H1 (cell line): ENCODE measurements around the gene EPB41L4B. TPM values are rescaled to one million over a fixed set of nuclear protein-coding genes. Genes with fewer than 3 reads are reported as not detected.
A peak's percentile ranks its signal among the peaks of the same experiment; 100 is the strongest.

Source experiments
- CTCF ChIA-PET: fragments of 300-600 bp; sonication (Branson Sonifier 250); formaldehyde crosslinking; loops from one replicate; lab custom pipeline; 2021; ENCODE audit not compliant: partially characterized antibody; lab: Charles Lee
- POLR2A ChIA-PET: fragments of 300-600 bp; sonication (Branson Sonifier 250); formaldehyde crosslinking; loops from one replicate; lab custom pipeline; 2021; ENCODE audit warnings: inconsistent platforms; ENCODE audit not compliant: partially characterized antibody; lab: Charles Lee
- DNase-seq, 2 experiments: peaks; one replicate each; pipeline versions ENCODE4 v3.0.0 to v3.0.0-alpha.2; 2010 to 2022; ENCODE audit warnings: low spot score in 2 of 2, low read depth in 1 of 2, mixed read lengths in 1 of 2
- FAIRE-seq: peaks from 2 replicates; lab custom pipeline; 2011; peaks lifted over from hg19 to GRCh38; lab: Jason Lieb, UNC
- H2AFZ ChIP-seq: 2 replicates; pipeline ENCODE4 v1.8.1; 2012; ENCODE audit warnings: low read length, inconsistent platforms
- H2AK5ac ChIP-seq: 2 replicates; pipeline ENCODE4 v1.6.1; 2013; ENCODE audit warnings: low read depth, low read length
- H2BK120ac ChIP-seq: replicated peaks from 2 replicates; pipeline ENCODE3; 2013; ENCODE audit warnings: low read depth, low read length, inconsistent platforms
- H2BK12ac ChIP-seq: 2 replicates; pipeline ENCODE4 v1.6.1; 2013; ENCODE audit warnings: low read depth, low read length
- H2BK15ac ChIP-seq: 2 replicates; pipeline ENCODE4 v1.6.1; 2013; ENCODE audit warnings: low read length
- H2BK20ac ChIP-seq: 2 replicates; pipeline ENCODE4 v1.6.1; 2013; ENCODE audit warnings: low read length
- H2BK5ac ChIP-seq: 2 replicates; pipeline ENCODE4 v1.6.1; 2013; ENCODE audit warnings: low read depth, low read length
- H3K14ac ChIP-seq: 2 replicates; pipeline ENCODE4 v1.6.1; 2013; ENCODE audit warnings: inconsistent platforms; ENCODE audit not compliant: insufficient read length
- H3K18ac ChIP-seq: 2 replicates; pipeline ENCODE4 v1.6.1; 2013; ENCODE audit warnings: low read length; ENCODE audit errors: extremely low read depth
- H3K23ac ChIP-seq: 2 replicates; pipeline ENCODE4 v1.6.1; 2013; ENCODE audit warnings: inconsistent platforms; ENCODE audit not compliant: insufficient read length
- H3K23me2 ChIP-seq: 2 replicates; pipeline ENCODE4 v1.6.1; 2013; ENCODE audit warnings: low read depth, low read length
- H3K27ac ChIP-seq: 2 replicates; pipeline ENCODE4 v1.6.1; 2011; ENCODE audit warnings: low read depth, low read length, inconsistent platforms
- H3K27me3 ChIP-seq, 4 experiments: replicated peaks in 1 of 4; 1 replicate in 1 of 4; 2 replicates in 3 of 4; pipeline versions ENCODE4 v1.6.1 to v1.8.1; 2011 to 2013; ENCODE audit warnings: low read length in 3 of 4, mild to moderate bottlenecking in 3 of 4, inconsistent platforms in 2 of 4, mixed read lengths in 2 of 4, moderate library complexity in 1 of 4; ENCODE audit not compliant: control insufficient read depth in 3 of 4, insufficient read depth in 3 of 4; ENCODE audit errors: extremely low read depth in 1 of 4
- H3K36me3 ChIP-seq, 4 experiments: 2 replicates each; pipeline versions ENCODE4 v1.6.1 to v1.8.1; 2011 to 2013; ENCODE audit warnings: mild to moderate bottlenecking in 4 of 4, low read length in 3 of 4, moderate library complexity in 2 of 4, control low read depth in 1 of 4, inconsistent platforms in 1 of 4; ENCODE audit not compliant: insufficient read depth in 4 of 4, control insufficient read depth in 2 of 4
- H3K4ac ChIP-seq: replicated peaks from 2 replicates; pipeline ENCODE3; 2013; ENCODE audit warnings: low read length, low read depth, mixed read lengths, inconsistent platforms; ENCODE audit not compliant: insufficient read length
- H3K4me1 ChIP-seq, 4 experiments: replicated peaks in 1 of 4; 1 replicate in 1 of 4; 2 replicates in 3 of 4; pipeline versions ENCODE4 v1.6.1 to v1.8.1; 2011 to 2013; ENCODE audit warnings: low read length in 3 of 4, inconsistent platforms in 2 of 4, mixed read lengths in 1 of 4; ENCODE audit not compliant: insufficient read depth in 4 of 4, control insufficient read depth in 3 of 4
- H3K4me2 ChIP-seq, 2 experiments: 2 replicates each; pipeline versions ENCODE4 v1.6.1 to v1.8.1; 2011 to 2013; ENCODE audit warnings: low read depth in 2 of 2, low read length in 2 of 2, control low read depth in 1 of 2, inconsistent platforms in 1 of 2, mild to moderate bottlenecking in 1 of 2; ENCODE audit not compliant: insufficient read depth in 1 of 2
- H3K4me3 ChIP-seq, 4 experiments: fragments of 200-600, 300-600 bp in 1 of 4; sonication (generic), shearing (Covaris generic), sonication (Bioruptor Twin) in 1 of 4; 2 replicates each; pipeline versions ENCODE4 v1.5.1 to v1.8.1; 2011 to 2016; ENCODE audit warnings: low read length in 4 of 4, low read depth in 3 of 4, control low read depth in 2 of 4, inconsistent platforms in 2 of 4, mild to moderate bottlenecking in 2 of 4, mixed read lengths in 1 of 4, moderate library complexity in 1 of 4; ENCODE audit not compliant: insufficient read depth in 2 of 4; ENCODE audit errors: extremely low read depth in 1 of 4
- H3K56ac ChIP-seq: replicated peaks from 2 replicates; pipeline ENCODE3; 2013; ENCODE audit warnings: low read depth, mild to moderate bottlenecking, mixed read lengths, low read length, inconsistent platforms; ENCODE audit not compliant: insufficient read length
- H3K79me1 ChIP-seq: 2 replicates; pipeline ENCODE4 v1.6.1; 2013; ENCODE audit warnings: low read depth, low read length, control low read depth
- H3K79me2 ChIP-seq, 2 experiments: 2 replicates each; pipeline versions ENCODE4 v1.6.1 to v1.8.1; 2012 to 2013; ENCODE audit warnings: low read length in 2 of 2, mild to moderate bottlenecking in 2 of 2, inconsistent platforms in 1 of 2; ENCODE audit not compliant: insufficient read depth in 2 of 2, control insufficient read depth in 1 of 2
- H3K9ac ChIP-seq, 4 experiments: replicated peaks in 1 of 4; 1 replicate in 1 of 4; 2 replicates in 3 of 4; pipeline versions ENCODE4 v1.6.1 to v1.8.1; 2011 to 2013; ENCODE audit warnings: low read depth in 3 of 4, low read length in 3 of 4, control low read depth in 2 of 4, mild to moderate bottlenecking in 2 of 4, moderate library complexity in 2 of 4, inconsistent platforms in 1 of 4; ENCODE audit errors: extremely low read depth in 1 of 4
- H3K9me3 ChIP-seq, 2 experiments: 2 replicates each; pipeline versions ENCODE4 v1.6.1 to v1.8.1; 2012 to 2013; ENCODE audit warnings: mild to moderate bottlenecking in 2 of 2, moderate library complexity in 2 of 2, control low read depth in 1 of 2, inconsistent platforms in 1 of 2, low read depth in 1 of 2, low read length in 1 of 2, mixed read lengths in 1 of 2; ENCODE audit not compliant: insufficient read depth in 2 of 2
- H4K20me1 ChIP-seq, 2 experiments: replicated peaks in 1 of 2; 2 replicates each; pipeline versions ENCODE3 to v1.8.1; 2011 to 2013; ENCODE audit warnings: inconsistent platforms in 2 of 2, low read length in 2 of 2, mild to moderate bottlenecking in 1 of 2; ENCODE audit not compliant: insufficient read depth in 2 of 2, control insufficient read depth in 1 of 2
- H4K5ac ChIP-seq: 2 replicates; pipeline ENCODE4 v1.6.1; 2013; ENCODE audit warnings: low read length, low read depth, mixed read lengths, inconsistent platforms; ENCODE audit not compliant: insufficient read length
- H4K8ac ChIP-seq: 2 replicates; pipeline ENCODE4 v1.8.0; 2013; ENCODE audit warnings: mild to moderate bottlenecking, moderate library complexity, low read length, inconsistent platforms; ENCODE audit not compliant: insufficient read depth; ENCODE audit errors: extremely low read depth
- H4K91ac ChIP-seq: replicated peaks from 2 replicates; pipeline ENCODE3; 2013; ENCODE audit warnings: low read length, mixed read lengths, inconsistent platforms; ENCODE audit not compliant: insufficient read length
- CTCF ChIP-seq, 3 experiments: IDR thresholded peaks; 1 replicate in 2 of 3; 2 replicates in 1 of 3; pipeline versions ENCODE4 v1.5.1 to v1.6.1; 2011; ENCODE audit warnings: low read length in 3 of 3, mild to moderate bottlenecking in 3 of 3, inconsistent platforms in 2 of 3, low read depth in 1 of 3, moderate library complexity in 1 of 3; ENCODE audit not compliant: insufficient read depth in 1 of 3; ENCODE audit errors: control extremely low read depth in 1 of 3
- RAD21 ChIP-seq, 2 experiments: IDR thresholded peaks in 1 of 2; conservative IDR thresholded peaks in 1 of 2; 2 replicates each; pipeline ENCODE4 v1.6.1; 2011; ENCODE audit warnings: low read depth in 2 of 2, low read length in 2 of 2, improper control_type of control experiment in 1 of 2, inconsistent platforms in 1 of 2, mild to moderate bottlenecking in 1 of 2, moderate library complexity in 1 of 2
- RXRA ChIP-seq: IDR thresholded peaks from 2 replicates; pipeline ENCODE4 v1.6.1; 2011; ENCODE audit warnings: low read depth, mild to moderate bottlenecking, low read length, moderate library complexity; ENCODE audit not compliant: insufficient read depth
- WGBS, 2 experiments: shearing (Covaris generic) in 1 of 2; methylation state at CpG; one replicate each; pipeline versions ENCODE4 v1.1.6 to v1.1.7; 2013 to 2015; ENCODE audit warnings: low lambda C conversion rate in 2 of 2, mixed read lengths in 2 of 2, inconsistent platforms in 1 of 2, low coverage in 1 of 2, missing lambda C conversion rate in 1 of 2; ENCODE audit not compliant: insufficient replicate concordance in 2 of 2, insufficient coverage in 1 of 2, insufficient read length in 1 of 2; ENCODE audit errors: extremely low coverage in 1 of 2, missing lambda C conversion rate in 1 of 2; 5-methylcytosine and 5-hydroxymethylcytosine counted together
- polyA plus RNA-seq, 7 experiments: library from polyadenylated mRNA; depleted of rRNA in 3 of 7; stranded (reverse) in 5 of 7; unstranded in 2 of 7; fragments of >200 nt in 5 of 7; fragments of 200-250 nt in 2 of 7; gene quantifications; 1 replicate in 5 of 7; 2 replicates in 1 of 7; 4 replicates in 1 of 7; pipeline versions ENCODE4 v1.2.1 to v1.2.3, GENCODE V29; 2011 to 2013; ENCODE audit warnings: missing spikeins in 2 of 7, mixed read lengths in 2 of 7
- total RNA-seq: library from RNA; stranded (reverse); fragmentation: NEBNext Ultra II Directional; extraction: Animal tissue kit (Norgen Biotek cat#: 25700); gene quantifications from 2 replicates; pipeline ENCODE4 v1.2.1, GENCODE V29; 2021

The EPB41L4B gene
- total and polyA plus RNA-seq, 2 of the 8 experiments (the other 6 are each of a cell fraction or from before 2014, with no cell fraction given): 11.9 to 25.0 TPM

GRCh38 chr9:109249615-109250014 is 71.2 kb downstream of the EPB41L4B start:
- Histone ChIP-seq H3K4ac (no peak overlapping the region), H3K9ac (no peak overlapping the region), H3K4me1 (peaks cover 0 to 4% (median 3%) of the 10 kb centered on the region in 4 experiments; a peak in 3 of 7 replicates), H3K27ac (no peak overlapping the region), H3K36me3 (peaks cover 0 to 9% (median 2%) of the 10 kb centered on the region in 4 experiments; a peak in 3 of 8 replicates), H2AFZ (no peak overlapping the region), H2BK20ac (no peak overlapping the region), H2AK5ac (no peak overlapping the region), H4K5ac (no peak overlapping the region), H2BK12ac (no peak overlapping the region), H2BK5ac (no peak overlapping the region), H3K27me3 (no peaks in the 10 kb centered on the region), H4K91ac (no peak overlapping the region), H3K4me3 (no peak overlapping the region), H4K20me1 (peaks cover 2% of the 10 kb centered on the region in 2 experiments), H4K8ac (no peak overlapping the region), H3K4me2 (no peak overlapping the region), H3K14ac (no peak overlapping the region), H3K9me3 (no peaks in the 10 kb centered on the region), H3K18ac (no peak overlapping the region), H3K79me1 (no peaks in the 10 kb centered on the region), H2BK120ac (no peak overlapping the region), H3K79me2 (no peaks in the 10 kb centered on the region), H3K23me2 (no peaks in the 10 kb centered on the region), H3K23ac (no peak overlapping the region), H3K56ac (no peak overlapping the region), H2BK15ac (no peak overlapping the region)
- FAIRE-seq (peak; percentile 19), DNase-seq (peak in 1 of 2 experiments; percentile 73)
- WGBS, 2 experiments: 80% methylated on average over 5 of the region's 5 CpGs; no CpG with 5 or more reads in 1 of the 2 experiments
- peak; percentile 66 to 68 (median 67) for TF ChIP-seq CTCF (IDR thresholded peaks at IDR 0.05; ENCODE audit: control extremely low read depth in 1 of 3, insufficient read depth in 1 of 3, low read depth in 1 of 3, low read length in 3 of 3)
- TF ChIP-seq RXRA: no peak
- TF ChIP-seq RAD21 (IDR thresholded peaks at IDR 0.05 in 1 of 2, conservative IDR thresholded peaks at IDR 0.05 in 1 of 2; ENCODE audit: low read depth in 2 of 2, low read length in 2 of 2): peak; percentile 55 to 65
- POLR2A ChIA-PET: no interaction called here
- CTCF ChIA-PET: interaction anchor here (0.6 to 12.7 kb wide), 33 partner anchors 8 to 220 kb away, joined by 3 to 96 read pairs (median 4); partner anchors contain the start of gene EPB41L4B
